ENCODE results near the gene PAPPA2.

Gene PAPPA2

DNA sequence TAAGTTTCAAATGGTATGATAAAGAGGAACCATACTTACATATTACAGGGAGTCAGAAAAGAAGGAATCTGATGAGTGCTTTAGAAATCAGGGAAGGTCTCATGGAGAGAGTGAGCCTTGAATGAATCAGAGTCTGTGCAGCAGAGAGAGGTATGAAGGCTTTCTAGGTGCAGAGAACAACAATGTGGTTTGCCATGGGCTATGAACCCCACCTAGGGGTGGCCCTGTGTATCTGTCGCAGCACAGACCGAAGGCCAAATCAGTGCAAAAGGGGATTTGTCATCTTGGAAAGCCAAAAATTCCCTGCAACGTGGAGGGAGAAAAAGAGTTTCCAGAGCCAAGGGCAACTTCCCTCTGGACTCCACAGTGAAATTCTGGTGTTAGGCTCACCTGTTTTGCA lies 3.5 kb downstream of the PAPPA2 start:
- peak; percentile 19 for TF ChIP-seq CTCF (conservative IDR thresholded peaks at IDR 0.05; ENCODE audit: low read length)
- no peak overlapping the region for H3K4me3 ChIP-seq (ENCODE audit: low read length)
- no peak for DNase-seq (ENCODE audit: low read depth)

GRCh38 chr1:176469450-176470010 lies 6.6 kb downstream of the PAPPA2 start:
- DNase-seq (ENCODE audit: low read depth): peak; percentile 26
- H3K4me3 ChIP-seq (ENCODE audit: low read length): no peak overlapping the region
- no peak for TF ChIP-seq CTCF (conservative IDR thresholded peaks at IDR 0.05; ENCODE audit: low read length)

- no peak overlapping the region for H3K4me3 ChIP-seq (ENCODE audit: low read length)
- no peak for TF ChIP-seq CTCF (conservative IDR thresholded peaks at IDR 0.05; ENCODE audit: low read length)
- DNase-seq (ENCODE audit: low read depth): no peak
Observed at GRCh38 chr1:176471338-176472121, 8.6 kb downstream of the PAPPA2 start.

DNA sequence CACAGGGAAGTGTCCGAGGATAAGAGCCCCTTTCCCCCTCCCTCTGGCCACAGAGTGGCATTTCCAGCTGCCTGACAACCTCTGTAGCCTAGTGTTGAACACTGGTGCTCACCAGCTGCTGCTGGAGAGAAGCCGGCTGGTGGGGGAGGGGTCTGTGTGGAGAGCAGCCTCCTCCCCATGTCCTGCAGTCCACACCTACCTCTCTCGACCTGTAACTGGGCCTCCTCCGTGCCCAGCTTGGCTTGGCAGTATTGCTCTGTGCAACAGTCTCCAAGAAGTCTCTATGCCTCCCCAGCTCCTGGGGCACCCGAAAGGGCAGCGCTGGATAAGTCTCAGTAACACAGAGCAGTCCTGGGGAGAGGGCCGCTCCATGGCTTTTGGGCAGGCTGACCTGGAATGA lies 17.0 kb downstream of the PAPPA2 start:
- no peak for DNase-seq (ENCODE audit: low read depth)
- no peak overlapping the region for H3K4me3 ChIP-seq (ENCODE audit: low read length)
- TF ChIP-seq CTCF (conservative IDR thresholded peaks at IDR 0.05; ENCODE audit: low read length): no peak

DNA sequence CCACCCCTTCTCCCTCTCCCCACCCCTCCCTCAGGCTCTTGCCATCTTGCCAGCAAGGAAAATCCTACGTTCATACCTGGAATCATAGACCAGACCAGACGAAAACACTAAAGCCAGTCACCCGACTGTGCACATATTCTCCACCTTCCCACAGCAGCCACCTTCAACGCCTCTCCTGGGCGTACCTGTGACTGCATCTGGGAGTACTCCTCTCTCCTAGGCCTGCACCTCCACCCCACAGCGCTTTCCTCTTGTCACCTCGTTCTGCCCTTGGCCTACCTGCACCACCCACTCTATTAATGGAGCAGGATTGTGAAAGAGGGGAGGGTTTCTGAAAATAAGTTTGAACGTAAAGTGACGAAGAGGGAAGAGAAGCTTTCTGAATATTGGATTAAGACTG lies 17.8 kb downstream of the PAPPA2 start:
- no peak overlapping the region for H3K4me3 ChIP-seq (ENCODE audit: low read length)
- TF ChIP-seq CTCF (conservative IDR thresholded peaks at IDR 0.05; ENCODE audit: low read length): no peak
- no peak for DNase-seq (ENCODE audit: low read depth)

DNA sequence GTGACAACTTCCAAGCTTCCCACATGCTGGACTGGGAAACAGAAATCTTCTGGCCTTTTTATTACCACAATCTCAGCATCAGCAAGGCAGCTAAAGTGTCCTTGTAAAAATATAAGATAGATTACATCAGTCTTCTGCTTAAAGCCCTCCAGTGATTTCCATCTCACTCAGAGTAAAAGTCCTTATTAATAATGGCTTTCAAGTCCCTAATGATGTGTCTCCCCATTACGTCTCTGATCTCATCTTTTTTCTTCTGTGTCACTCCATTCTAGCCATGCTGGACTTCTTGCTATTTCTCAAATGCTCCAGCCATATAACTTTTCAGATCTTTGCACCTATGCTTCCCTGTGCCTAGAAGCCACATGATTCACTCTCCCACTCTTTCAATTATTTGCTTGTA lies 22.1 kb downstream of the PAPPA2 start:
- no peak for DNase-seq (ENCODE audit: low read depth)
- TF ChIP-seq CTCF (conservative IDR thresholded peaks at IDR 0.05; ENCODE audit: low read length): no peak
- no peak overlapping the region for H3K4me3 ChIP-seq (ENCODE audit: low read length)

GRCh38 chr1:176494436-176494835 lies 31.5 kb downstream of the PAPPA2 start:
- DNase-seq (ENCODE audit: low read depth): no peak
- H3K4me3 ChIP-seq (ENCODE audit: low read length): no peak overlapping the region
- no peak for TF ChIP-seq CTCF (conservative IDR thresholded peaks at IDR 0.05; ENCODE audit: low read length)

Data from AG10803 (cell line).